Measurements from ENCODE around the gene CHAF1B. TPM values are rescaled to one million over a fixed set of nuclear protein-coding genes. Genes with fewer than 3 reads are reported as not detected.
A peak's percentile ranks its signal among the peaks of the same experiment; 100 is the strongest.

Gene CHAF1B
- total and polyA plus RNA-seq, 9 of the 15 experiments (the other 6 are each of a cell fraction or from before 2014, with no cell fraction given), result 7.5 to 36.8 (median 21.0) TPM

DNA sequence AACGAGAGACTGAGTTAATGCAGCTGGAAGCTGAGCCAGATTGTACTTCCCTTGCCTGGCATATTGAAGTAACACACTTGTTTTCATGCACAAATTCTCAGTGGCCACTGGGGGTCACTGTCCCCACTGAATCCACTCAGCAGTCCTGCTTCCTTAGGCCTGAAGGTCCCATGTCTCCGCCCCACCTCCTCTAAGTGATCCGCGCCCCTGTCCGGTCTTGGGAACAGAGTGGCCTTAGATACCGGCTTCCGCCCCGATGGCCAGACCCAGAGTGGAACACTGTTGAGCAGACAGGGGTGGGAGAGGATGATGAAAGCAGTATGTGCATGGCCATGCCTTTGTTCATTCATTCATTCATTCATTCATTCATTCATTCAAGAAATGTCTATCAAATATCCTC, 34.8 kb downstream of the CHAF1B start (continued):
- peak; percentile 43; the same call in 1 of the 2 replicates for TF ChIP-seq CC2D1A (IDR thresholded peaks at IDR 0.05)
- TF ChIP-seq NRF1 (conservative IDR thresholded peaks at IDR 0.05 in 1 of 2, IDR thresholded peaks at IDR 0.05 in 1 of 2), result 0 out of 4 replicates have a peak, but pooled peaks of 1 of the 2 experiments have one; percentile 13
- TF ChIP-seq ARID2 (IDR thresholded peaks at IDR 0.05), result no peak
- 0 out of 2 replicates have a peak, but pooled peaks have one; percentile 41 for TF ChIP-seq MYC (IDR thresholded peaks at IDR 0.05; ENCODE audit: low read depth, low read length)
- no peak for TF ChIP-seq MYC (CRISPR knock-in tag; IDR thresholded peaks at IDR 0.05; ENCODE audit: borderline replicate concordance, low read depth)
- TF ChIP-seq KLF16 (IDR thresholded peaks at IDR 0.05), result peak; percentile 50; the same call in 1 of the 2 replicates
- TF ChIP-seq MAZ (CRISPR knock-in tag; conservative IDR thresholded peaks at IDR 0.05 in 1 of 2, IDR thresholded peaks at IDR 0.05 in 1 of 2), result peak in 1 of 2 experiments; percentile 42; a peak in 1 of 4 replicates
- TF ChIP-seq ZFP91 (CRISPR knock-in tag; IDR thresholded peaks at IDR 0.05), result peak; percentile 35; the same call in 1 of the 2 replicates
- TF ChIP-seq BRD4 (IDR thresholded peaks at IDR 0.05), result no peak
- no peak for TF ChIP-seq SMAD1 (IDR thresholded peaks at IDR 0.05; ENCODE audit: low read depth, low read length, partially characterized antibody)
- TF ChIP-seq E2F3 (CRISPR knock-in tag; IDR thresholded peaks at IDR 0.05), result no peak
- TF ChIP-seq, protein P1, sequence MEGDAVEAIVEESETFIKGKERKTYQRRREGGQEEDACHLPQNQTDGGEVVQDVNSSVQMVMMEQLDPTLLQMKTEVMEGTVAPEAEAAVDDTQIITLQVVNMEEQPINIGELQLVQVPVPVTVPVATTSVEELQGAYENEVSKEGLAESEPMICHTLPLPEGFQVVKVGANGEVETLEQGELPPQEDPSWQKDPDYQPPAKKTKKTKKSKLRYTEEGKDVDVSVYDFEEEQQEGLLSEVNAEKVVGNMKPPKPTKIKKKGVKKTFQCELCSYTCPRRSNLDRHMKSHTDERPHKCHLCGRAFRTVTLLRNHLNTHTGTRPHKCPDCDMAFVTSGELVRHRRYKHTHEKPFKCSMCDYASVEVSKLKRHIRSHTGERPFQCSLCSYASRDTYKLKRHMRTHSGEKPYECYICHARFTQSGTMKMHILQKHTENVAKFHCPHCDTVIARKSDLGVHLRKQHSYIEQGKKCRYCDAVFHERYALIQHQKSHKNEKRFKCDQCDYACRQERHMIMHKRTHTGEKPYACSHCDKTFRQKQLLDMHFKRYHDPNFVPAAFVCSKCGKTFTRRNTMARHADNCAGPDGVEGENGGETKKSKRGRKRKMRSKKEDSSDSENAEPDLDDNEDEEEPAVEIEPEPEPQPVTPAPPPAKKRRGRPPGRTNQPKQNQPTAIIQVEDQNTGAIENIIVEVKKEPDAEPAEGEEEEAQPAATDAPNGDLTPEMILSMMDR (IDR thresholded peaks at IDR 0.05 in 2 of 3, conservative IDR thresholded peaks at IDR 0.05 in 1 of 3; ENCODE audit: insufficient read depth in 2 of 3, low read depth in 1 of 3, low read length in 3 of 3), result peak; percentile 86 to 96 (median 94)
- TF ChIP-seq NEUROD1 (IDR thresholded peaks at IDR 0.05; ENCODE audit: borderline replicate concordance, low read depth, low read length, partially characterized antibody), result peak; percentile 46
- TF ChIP-seq PATZ1 (CRISPR knock-in tag; IDR thresholded peaks at IDR 0.05; ENCODE audit: borderline replicate concordance), result no peak
- peak; percentile 47; the same call in 1 of the 2 replicates for TF ChIP-seq ZNF384 (IDR thresholded peaks at IDR 0.05; ENCODE audit: low read depth, low read length)
- 0 out of 2 replicates have a peak, but pooled peaks have one; percentile 14 for TF ChIP-seq MYNN (IDR thresholded peaks at IDR 0.05)
- no peak for TF ChIP-seq MYNN (CRISPR knock-in tag; IDR thresholded peaks at IDR 0.05)
- TF ChIP-seq KDM2B (CRISPR knock-in tag; IDR thresholded peaks at IDR 0.05), result no peak
- TF ChIP-seq EZH2 (IDR thresholded peaks at IDR 0.05; ENCODE audit: borderline replicate concordance, low read depth, low read length), result no peak
- peak; percentile 93 for TF ChIP-seq XRCC5 (IDR thresholded peaks at IDR 0.05; ENCODE audit: low read depth, low read length)
- TF ChIP-seq, protein P2, sequence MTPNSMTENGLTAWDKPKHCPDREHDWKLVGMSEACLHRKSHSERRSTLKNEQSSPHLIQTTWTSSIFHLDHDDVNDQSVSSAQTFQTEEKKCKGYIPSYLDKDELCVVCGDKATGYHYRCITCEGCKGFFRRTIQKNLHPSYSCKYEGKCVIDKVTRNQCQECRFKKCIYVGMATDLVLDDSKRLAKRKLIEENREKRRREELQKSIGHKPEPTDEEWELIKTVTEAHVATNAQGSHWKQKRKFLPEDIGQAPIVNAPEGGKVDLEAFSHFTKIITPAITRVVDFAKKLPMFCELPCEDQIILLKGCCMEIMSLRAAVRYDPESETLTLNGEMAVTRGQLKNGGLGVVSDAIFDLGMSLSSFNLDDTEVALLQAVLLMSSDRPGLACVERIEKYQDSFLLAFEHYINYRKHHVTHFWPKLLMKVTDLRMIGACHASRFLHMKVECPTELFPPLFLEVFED (CRISPR knock-in tag; conservative IDR thresholded peaks at IDR 0.05), result 0 out of 2 replicates have a peak, but pooled peaks have one; percentile 34
- TF ChIP-seq GABPB2 (CRISPR knock-in tag; conservative IDR thresholded peaks at IDR 0.05), result no peak
